Measurements from ENCODE around the gene ZNF383.

GRCh38 chr19:37217775-37218591 is at the start of gene ZNF383:
- TF ChIP-seq ZNF350 (tag by site-specific recombination; IDR thresholded peaks at IDR 0.05) (no peak), CTCF (tag by site-specific recombination; IDR thresholded peaks at IDR 0.05) (peak; percentile 51; the same call in 1 of the 2 replicates), ZNF274 (IDR thresholded peaks at IDR 0.05; ENCODE audit: low read length) (no peak), ZNF274 (tag by site-specific recombination; IDR thresholded peaks at IDR 0.05; ENCODE audit: borderline replicate concordance) (no peak), ZNF530 (tag by site-specific recombination; IDR thresholded peaks at IDR 0.05; ENCODE audit: low read depth) (no peak), ZNF776 (tag by site-specific recombination; IDR thresholded peaks at IDR 0.05; ENCODE audit: borderline replicate concordance) (no peak), ZNF777 (tag by site-specific recombination; IDR thresholded peaks at IDR 0.05; ENCODE audit: borderline replicate concordance) (no peak), ZNF785 (tag by site-specific recombination; IDR thresholded peaks at IDR 0.05) (peak; percentile 87), ZNF292 (tag by site-specific recombination; IDR thresholded peaks at IDR 0.05; ENCODE audit: borderline replicate concordance, low read depth) (no peak), ZNF610 (tag by site-specific recombination; IDR thresholded peaks at IDR 0.05; ENCODE audit: borderline replicate concordance) (peak; percentile 96), KLF7 (tag by site-specific recombination; IDR thresholded peaks at IDR 0.05; ENCODE audit: borderline replicate concordance) (peak; percentile 87; the same call in 1 of the 2 replicates), ZNF404 (tag by site-specific recombination; IDR thresholded peaks at IDR 0.05) (no peak)
